Neural progenitor cell (in vitro differentiated cells): ENCODE data around the gene USP37. TPM values are rescaled to one million over a fixed set of nuclear protein-coding genes. Genes with fewer than 3 reads are reported as not detected.

Source experiments
- DNase-seq: peaks from one replicate; pipeline ENCODE4 v3.0.0-alpha.2; 2016; ENCODE audit warnings: low spot score
- H2AFZ ChIP-seq: fragments of 200-600 bp; sonication (generic); replicated peaks from 2 replicates; pipeline ENCODE4 v1.6.1; 2016; ENCODE audit warnings: antibody characterized with exemption
- H3F3A ChIP-seq: fragments of 200-600 bp; sonication (generic); 2 replicates; pipeline ENCODE4 v1.6.1; 2016; ENCODE audit warnings: antibody characterized with exemption, low read depth
- H3K27ac ChIP-seq: fragments of 200-600 bp; sonication (generic); 2 replicates; pipeline ENCODE4 v1.5.1; 2016; ENCODE audit warnings: mild to moderate bottlenecking
- H3K27me3 ChIP-seq: fragments of 200-600 bp; sonication (generic); 2 replicates; pipeline ENCODE4 v1.6.1; 2016; ENCODE audit warnings: mild to moderate bottlenecking, moderate library complexity
- H3K36me3 ChIP-seq: fragments of 200-600 bp; sonication (generic); 2 replicates; pipeline ENCODE4 v1.5.1; 2016
- H3K4me1 ChIP-seq: fragments of 200-600 bp; sonication (generic); 2 replicates; pipeline ENCODE4 v1.6.1; 2016; ENCODE audit warnings: mixed run types
- H3K4me2 ChIP-seq: fragments of 200-600 bp; sonication (generic); 2 replicates; pipeline ENCODE4 v1.6.1; 2016
- H3K4me3 ChIP-seq: fragments of 200-600 bp; sonication (generic); 2 replicates; pipeline ENCODE4 v1.5.1; 2016
- H3K79me2 ChIP-seq: fragments of 200-600 bp; sonication (generic); 2 replicates; pipeline ENCODE4 v1.6.1; 2016; ENCODE audit warnings: low read depth
- H3K9ac ChIP-seq: fragments of 200-600 bp; sonication (generic); 2 replicates; pipeline ENCODE4 v1.6.1; 2016
- H3K9me3 ChIP-seq: fragments of 200-600 bp; sonication (generic); 2 replicates; pipeline ENCODE4 v1.5.1; 2016; ENCODE audit warnings: low read depth
- H4K20me1 ChIP-seq: fragments of 200-600 bp; sonication (generic); 2 replicates; pipeline ENCODE4 v1.6.1; 2016; ENCODE audit warnings: low read depth
- H3K27ac Mint-ChIP-seq: 3 replicates; pipeline ENCODE4 v1.8.0; 2021; ENCODE audit warnings: mixed read lengths
- H3K27me3 Mint-ChIP-seq: 2 replicates; pipeline ENCODE4 v1.8.0; 2022; ENCODE audit warnings: low read depth, mild to moderate bottlenecking, inconsistent platforms, moderate library complexity, mixed read lengths; ENCODE audit not compliant: insufficient read depth
- H3K36me3 Mint-ChIP-seq: 3 replicates; pipeline ENCODE4 v1.8.0; 2021; ENCODE audit warnings: mixed read lengths
- H3K4me1 Mint-ChIP-seq: 3 replicates; pipeline ENCODE4 v1.8.0; 2021; ENCODE audit warnings: mixed read lengths
- H3K4me3 Mint-ChIP-seq: 3 replicates; pipeline ENCODE4 v1.8.0; 2021; ENCODE audit warnings: mild to moderate bottlenecking, moderate library complexity, mixed read lengths
- H3K9me3 Mint-ChIP-seq: 3 replicates; pipeline ENCODE4 v1.8.0; 2020; ENCODE audit warnings: mixed read lengths
- CTCF ChIP-seq: fragments of 200-600 bp; sonication (generic); IDR thresholded peaks from 2 replicates; pipeline ENCODE4 v1.5.1; 2017; ENCODE audit warnings: antibody characterized with exemption, mild to moderate bottlenecking
- EZH2 ChIP-seq: fragments of 200-600 bp; sonication (generic); IDR thresholded peaks from 2 replicates; pipeline ENCODE4 v1.6.1; 2017; ENCODE audit warnings: antibody characterized with exemption, mild to moderate bottlenecking, moderate library complexity
- EZH2phosphoT487 ChIP-seq: fragments of 200-600 bp; sonication (generic); IDR thresholded peaks from 2 replicates; pipeline ENCODE4 v1.6.1; 2017; ENCODE audit warnings: antibody characterized with exemption
- total RNA-seq: library from RNA; depleted of rRNA; stranded (reverse); fragments of >200 nt; gene quantifications from 2 replicates; pipeline ENCODE4 v1.2.3, GENCODE V29; 2015; ENCODE audit warnings: low replicate concordance

USP37 gene, protein sequence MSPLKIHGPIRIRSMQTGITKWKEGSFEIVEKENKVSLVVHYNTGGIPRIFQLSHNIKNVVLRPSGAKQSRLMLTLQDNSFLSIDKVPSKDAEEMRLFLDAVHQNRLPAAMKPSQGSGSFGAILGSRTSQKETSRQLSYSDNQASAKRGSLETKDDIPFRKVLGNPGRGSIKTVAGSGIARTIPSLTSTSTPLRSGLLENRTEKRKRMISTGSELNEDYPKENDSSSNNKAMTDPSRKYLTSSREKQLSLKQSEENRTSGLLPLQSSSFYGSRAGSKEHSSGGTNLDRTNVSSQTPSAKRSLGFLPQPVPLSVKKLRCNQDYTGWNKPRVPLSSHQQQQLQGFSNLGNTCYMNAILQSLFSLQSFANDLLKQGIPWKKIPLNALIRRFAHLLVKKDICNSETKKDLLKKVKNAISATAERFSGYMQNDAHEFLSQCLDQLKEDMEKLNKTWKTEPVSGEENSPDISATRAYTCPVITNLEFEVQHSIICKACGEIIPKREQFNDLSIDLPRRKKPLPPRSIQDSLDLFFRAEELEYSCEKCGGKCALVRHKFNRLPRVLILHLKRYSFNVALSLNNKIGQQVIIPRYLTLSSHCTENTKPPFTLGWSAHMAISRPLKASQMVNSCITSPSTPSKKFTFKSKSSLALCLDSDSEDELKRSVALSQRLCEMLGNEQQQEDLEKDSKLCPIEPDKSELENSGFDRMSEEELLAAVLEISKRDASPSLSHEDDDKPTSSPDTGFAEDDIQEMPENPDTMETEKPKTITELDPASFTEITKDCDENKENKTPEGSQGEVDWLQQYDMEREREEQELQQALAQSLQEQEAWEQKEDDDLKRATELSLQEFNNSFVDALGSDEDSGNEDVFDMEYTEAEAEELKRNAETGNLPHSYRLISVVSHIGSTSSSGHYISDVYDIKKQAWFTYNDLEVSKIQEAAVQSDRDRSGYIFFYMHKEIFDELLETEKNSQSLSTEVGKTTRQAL
- total RNA-seq, result 21.0 and 35.1 TPM in 2 replicates

GRCh38 chr2:218568190-218569037 lies at the start of gene USP37, which contains the start of gene CNOT9:
Gene USP37, minus strand, starts transcription at chr2:218568351. Its CDS starts 9,698 bp downstream, at chr2:218558653.
Gene CNOT9, plus strand, starts transcription at chr2:218568839. Its CDS starts 116 bp downstream, at chr2:218568955.
- H3K4me1 Mint-ChIP-seq, result peaks cover 36% of the 10 kb centered on the region
- H3K79me2 ChIP-seq, result peaks cover 92% of the 10 kb centered on the region

DNA sequence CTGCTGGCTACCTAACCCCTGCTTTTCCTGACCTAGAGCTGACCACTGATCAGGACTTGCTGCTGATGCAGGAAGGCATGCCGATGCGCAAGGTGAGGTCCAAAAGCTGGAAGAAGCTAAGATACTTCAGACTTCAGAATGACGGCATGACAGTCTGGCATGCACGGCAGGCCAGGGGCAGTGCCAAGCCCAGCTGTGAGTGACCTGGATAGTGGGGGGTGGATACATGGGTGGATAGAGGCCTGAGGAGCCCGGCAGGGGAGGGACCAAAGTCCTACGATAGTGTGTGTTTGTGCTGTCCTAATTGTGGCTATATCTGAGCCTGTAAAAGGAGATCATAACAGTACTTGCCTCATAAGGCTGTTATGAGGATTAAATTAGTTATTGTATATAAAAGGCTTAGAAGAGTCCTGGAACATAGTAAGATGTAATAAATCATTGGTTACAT lies 47.7 kb upstream of the USP37 start:
- Histone ChIP-seq H3F3A (no peaks in the 10 kb centered on the region), H3K79me2 (no peaks in the 10 kb centered on the region), H4K20me1 (no peaks in the 10 kb centered on the region), H3K9ac (no peak overlapping the region), H3K27me3 (no peaks in the 10 kb centered on the region), H3K36me3 (no peaks in the 10 kb centered on the region), H3K4me2 (no peak overlapping the region), H2AFZ (no peak overlapping the region), H3K4me3 (no peak overlapping the region), H3K27ac (no peak overlapping the region), H3K9me3 (no peaks in the 10 kb centered on the region), H3K4me1 (no peaks in the 10 kb centered on the region)
- peaks cover 3% of the 10 kb centered on the region for H3K27me3 Mint-ChIP-seq
- H3K4me1 Mint-ChIP-seq, result no peaks in the 10 kb centered on the region
- no peak overlapping the region for H3K27ac Mint-ChIP-seq
- TF ChIP-seq CTCF (no peak), EZH2phosphoT487 (no peak), EZH2 (no peak)
- H3K36me3 Mint-ChIP-seq, result no peaks in the 10 kb centered on the region
- H3K4me3 Mint-ChIP-seq, result no peak overlapping the region
- no peak for DNase-seq
- no peaks in the 10 kb centered on the region for H3K9me3 Mint-ChIP-seq

More at GRCh38 chr2:218568190-218569037, at the start of gene USP37, which contains the start of gene CNOT9:
- DNase-seq, result peak; percentile 100
- Histone ChIP-seq H3K4me2 (peak within 1 kb of the TSS; percentile 91), H3K9me3 (no peaks in the 10 kb centered on the region), H4K20me1 (peaks cover 80% of the 10 kb centered on the region), H3F3A (peaks cover 26% of the 10 kb centered on the region), H2AFZ (peak within 1 kb of the TSS; percentile 75), H3K4me1 (peaks cover 28% of the 10 kb centered on the region), H3K4me3 (peak within 1 kb of the TSS; percentile 66), H3K27ac (peak within 1 kb of the TSS; percentile 96), H3K27me3 (no peaks in the 10 kb centered on the region), H3K36me3 (peaks cover 6% of the 10 kb centered on the region), H3K9ac (peak within 1 kb of the TSS; percentile 84)
- peaks cover 13% of the 10 kb centered on the region for H3K36me3 Mint-ChIP-seq
- peak within 1 kb of the TSS; percentile 99 for H3K27ac Mint-ChIP-seq
- H3K4me3 Mint-ChIP-seq, result peak within 1 kb of the TSS; percentile 94
- H3K27me3 Mint-ChIP-seq, result no peaks in the 10 kb centered on the region
- TF ChIP-seq CTCF (no peak), EZH2phosphoT487 (no peak), EZH2 (no peak)
- H3K9me3 Mint-ChIP-seq, result no peaks in the 10 kb centered on the region
